ENCODE measurements around the gene VPS54.
"Not testable (repeated sequence)": the region's sequence is repeated elsewhere in the genome, so short reads cannot be mapped to it uniquely, and the experiment has no call there.

The VPS54 gene

GRCh38 chr2:63999049-63999448 is 20.2 kb downstream of the VPS54 start:
- no peak for DNase-seq (ENCODE audit: extremely low spot score)
- TF ChIP-seq CTCF (IDR thresholded peaks at IDR 0.05; ENCODE audit: control extremely low read depth, extremely low read depth, low read depth, missing control alignments) = no peak
- ChIA-PET CTCF (no interaction called here), POLR2A (no interaction called here)

- DNase-seq (ENCODE audit: extremely low spot score); POLR2A ChIA-PET; CTCF ChIA-PET: not testable (repeated sequence)
Measured at GRCh38 chr2:63996582-63997198, 22.5 kb downstream of the VPS54 start.

- DNase-seq (ENCODE audit: extremely low spot score); CTCF ChIA-PET; POLR2A ChIA-PET: not testable (repeated sequence)
Measured at GRCh38 chr2:63994329-63995070, 24.7 kb downstream of the VPS54 start.

- CTCF ChIA-PET = no interaction called here
- no peak for DNase-seq (ENCODE audit: extremely low spot score)
- TF ChIP-seq CTCF (IDR thresholded peaks at IDR 0.05; ENCODE audit: control extremely low read depth, extremely low read depth, low read depth, missing control alignments) = no peak
- POLR2A ChIA-PET = no interaction called here
Measured at GRCh38 chr2:63993871-63994270, 25.4 kb downstream of the VPS54 start.

- CTCF ChIA-PET; POLR2A ChIA-PET; DNase-seq (ENCODE audit: extremely low spot score): not testable (repeated sequence)
Measured at GRCh38 chr2:63993130-63993584, 26.1 kb downstream of the VPS54 start.

- no peak for DNase-seq (ENCODE audit: extremely low spot score)
- TF ChIP-seq CTCF (IDR thresholded peaks at IDR 0.05; ENCODE audit: control extremely low read depth, extremely low read depth, low read depth, missing control alignments) = no peak
- ChIA-PET POLR2A (no interaction called here), CTCF (interaction anchor here (0.9 kb wide), 1 partner anchor 14 kb away, joined by 3 read pairs; no protein-coding TSS in a partner anchor)
Measured at GRCh38 chr2:63992061-63992685, 27.1 kb downstream of the VPS54 start.

GRCh38 chr2:63991173-63991999 is 27.8 kb downstream of the VPS54 start:
- CTCF ChIA-PET = interaction anchor here (1.2 kb wide), 1 partner anchor 11 kb away, joined by 3 read pairs; no protein-coding TSS in a partner anchor
- DNase-seq (ENCODE audit: extremely low spot score); POLR2A ChIA-PET: not testable (repeated sequence)

GRCh38 chr2:63990072-63990471 is 29.2 kb downstream of the VPS54 start:
- ChIA-PET POLR2A (no interaction called here), CTCF (interaction anchor here (1.2 kb wide), 1 partner anchor 10 kb away, joined by 3 read pairs; no protein-coding TSS in a partner anchor)
- TF ChIP-seq CTCF (IDR thresholded peaks at IDR 0.05; ENCODE audit: control extremely low read depth, extremely low read depth, low read depth, missing control alignments) = no peak
- DNase-seq (ENCODE audit: extremely low spot score) = no peak

GRCh38 chr2:63988842-63989436 is 30.3 kb downstream of the VPS54 start:
- CTCF ChIA-PET; POLR2A ChIA-PET; DNase-seq (ENCODE audit: extremely low spot score): not testable (repeated sequence)

All from GM10248 (cell line).